GM19455 (cell line): Measurements from ENCODE around the gene SP100.
"Not testable (repeated sequence)": the region's sequence is repeated elsewhere in the genome, so short reads cannot be mapped to it uniquely, and the experiment has no call there.

Source experiments
- ATAC-seq: cut with Tn5 transposase; IDR thresholded peaks from one replicate; pipeline ENCODE4 v1.9.1; 2021; ENCODE audit not compliant: unreplicated experiment

SP100 gene

DNA sequence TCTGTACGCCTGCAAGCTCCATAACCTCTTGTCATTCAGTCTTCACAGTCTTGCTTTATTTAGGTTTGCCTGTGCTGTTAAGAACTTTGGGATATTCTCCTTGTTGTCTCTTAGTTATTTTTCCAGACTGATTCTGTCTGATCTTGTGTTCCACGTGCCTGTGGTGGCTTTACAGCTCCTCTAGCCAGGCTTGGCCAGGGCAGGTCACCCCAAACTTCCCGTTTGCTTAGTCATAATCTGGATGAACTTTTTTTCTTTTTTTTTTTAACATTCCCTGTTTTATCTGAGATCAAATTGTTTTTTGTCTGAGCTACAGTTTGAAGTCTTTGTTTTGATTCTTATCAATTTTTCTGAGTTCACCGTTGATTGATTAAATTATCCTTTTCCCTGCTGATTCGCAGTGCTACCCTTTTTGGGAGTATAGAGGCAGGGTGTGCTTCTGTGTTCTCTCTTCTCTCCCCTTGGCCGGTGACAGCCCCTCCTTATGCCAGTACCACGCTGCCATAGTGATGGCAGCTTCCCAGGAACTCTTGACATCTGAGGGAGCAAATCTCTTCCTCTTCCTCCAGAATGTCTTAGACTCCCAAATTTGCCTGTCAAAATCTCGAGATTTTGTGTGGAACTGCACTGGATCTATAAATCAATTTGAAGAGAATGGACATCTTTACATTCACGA, 2.5 kb downstream of the SP100 start:
- ATAC-seq, result no peak

DNA sequence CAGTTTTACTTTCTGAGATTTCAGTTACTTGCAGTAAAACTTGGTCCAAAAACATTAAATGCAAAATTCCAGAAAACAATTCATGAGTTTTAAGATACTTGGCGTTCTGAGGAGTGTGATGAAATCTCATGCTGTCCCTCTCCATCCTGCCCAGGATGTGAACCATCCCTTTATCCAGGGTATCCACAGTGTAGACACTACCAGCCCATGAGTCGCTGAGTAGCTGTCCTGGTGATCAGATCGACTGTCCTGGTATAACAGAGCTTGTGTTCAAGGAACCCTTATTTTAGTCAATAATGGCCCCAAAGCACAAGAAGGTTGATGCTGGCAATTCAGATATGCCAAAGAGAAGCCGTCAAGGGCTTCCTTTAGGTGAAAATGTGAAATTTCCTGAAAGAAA, 3.2 kb downstream of the SP100 start:
- ATAC-seq, result no peak

DNA sequence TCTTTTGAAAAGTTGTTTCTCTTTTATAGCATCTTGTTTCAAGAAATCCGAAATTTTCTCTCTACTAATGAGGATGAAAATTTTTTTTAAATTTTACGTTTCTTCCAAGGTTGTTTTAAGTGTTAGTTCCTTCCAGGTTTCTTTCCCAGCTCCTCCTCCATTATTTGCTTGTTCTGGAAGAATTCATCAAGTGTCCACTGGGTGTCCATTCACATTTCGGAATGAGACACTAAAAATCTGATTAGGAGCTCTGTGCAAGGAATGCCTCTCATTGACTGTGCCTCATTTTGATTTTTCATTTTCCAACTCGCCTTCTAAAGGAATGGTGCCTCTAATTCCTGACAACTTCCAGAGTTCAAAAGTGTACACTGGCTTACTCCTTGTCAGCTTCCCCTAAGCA, 6.1 kb downstream of the SP100 start:
- no peak for ATAC-seq

DNA sequence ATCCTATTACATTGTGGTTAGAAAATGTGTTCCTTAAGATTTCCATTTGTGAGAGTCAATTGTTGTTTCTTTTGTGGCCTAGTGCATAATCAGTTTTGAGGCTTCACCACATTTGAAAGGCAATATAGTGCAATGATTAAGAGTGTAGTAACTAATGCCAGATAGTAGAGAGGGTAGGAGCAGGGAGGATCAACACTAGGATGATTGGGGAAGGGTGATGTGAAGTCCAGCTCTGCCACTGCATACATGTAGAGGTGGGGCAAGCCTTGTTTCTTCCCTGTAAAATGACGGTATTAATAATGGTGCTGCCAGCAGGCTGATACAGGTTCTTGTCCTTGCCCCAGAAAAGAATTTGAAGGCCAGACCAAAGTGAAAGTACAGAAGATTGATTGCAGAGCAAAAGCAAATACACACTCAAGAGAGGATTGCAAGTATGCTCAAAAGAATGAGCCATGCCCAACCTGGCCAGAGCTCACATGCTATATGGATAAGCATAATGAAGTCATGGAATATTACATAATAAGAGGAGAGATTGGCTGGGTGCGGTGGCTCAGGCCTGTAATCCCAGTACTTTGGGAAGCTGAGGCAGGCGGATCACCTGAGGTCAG, 8.0 kb downstream of the SP100 start:
- ATAC-seq, result no peak

DNA sequence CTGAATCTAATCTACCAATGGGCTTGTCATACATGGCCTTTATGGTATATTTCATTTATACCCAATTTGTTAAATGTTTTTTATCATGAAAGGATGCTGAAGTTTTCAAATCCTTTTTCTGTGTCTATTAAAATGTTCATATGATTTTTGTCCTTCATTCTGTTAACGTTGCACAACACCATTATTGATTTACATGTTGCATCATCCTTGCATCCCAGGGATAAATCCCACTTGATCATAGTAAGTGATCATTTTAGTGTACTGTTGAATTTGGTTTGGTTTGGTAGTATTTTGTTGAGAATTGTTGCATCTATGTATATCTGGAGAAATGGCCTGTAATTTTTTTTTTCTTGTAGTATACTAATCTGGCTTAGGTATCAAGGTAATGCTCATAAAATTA, 9.4 kb downstream of the SP100 start:
- no peak for ATAC-seq

DNA sequence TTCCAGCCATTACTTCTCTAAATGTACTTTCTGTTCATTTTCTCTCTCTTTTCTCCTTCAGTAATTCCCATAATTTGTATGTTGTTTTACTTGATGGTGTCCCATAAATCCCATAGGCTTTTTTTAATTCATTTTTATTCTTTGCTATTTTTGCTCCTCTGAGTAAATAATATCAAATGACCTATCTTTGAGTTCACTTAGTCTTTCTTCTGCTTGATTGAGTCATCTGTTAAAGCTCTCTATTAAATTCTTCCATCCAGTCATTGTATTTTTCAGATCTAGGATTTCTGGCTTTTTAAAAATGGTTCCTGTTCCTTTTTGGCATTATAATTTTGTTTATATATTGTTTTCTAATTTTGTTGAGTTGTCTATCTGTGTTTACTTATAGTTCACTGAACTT, 13.5 kb downstream of the SP100 start:
- ATAC-seq, result no peak

DNA sequence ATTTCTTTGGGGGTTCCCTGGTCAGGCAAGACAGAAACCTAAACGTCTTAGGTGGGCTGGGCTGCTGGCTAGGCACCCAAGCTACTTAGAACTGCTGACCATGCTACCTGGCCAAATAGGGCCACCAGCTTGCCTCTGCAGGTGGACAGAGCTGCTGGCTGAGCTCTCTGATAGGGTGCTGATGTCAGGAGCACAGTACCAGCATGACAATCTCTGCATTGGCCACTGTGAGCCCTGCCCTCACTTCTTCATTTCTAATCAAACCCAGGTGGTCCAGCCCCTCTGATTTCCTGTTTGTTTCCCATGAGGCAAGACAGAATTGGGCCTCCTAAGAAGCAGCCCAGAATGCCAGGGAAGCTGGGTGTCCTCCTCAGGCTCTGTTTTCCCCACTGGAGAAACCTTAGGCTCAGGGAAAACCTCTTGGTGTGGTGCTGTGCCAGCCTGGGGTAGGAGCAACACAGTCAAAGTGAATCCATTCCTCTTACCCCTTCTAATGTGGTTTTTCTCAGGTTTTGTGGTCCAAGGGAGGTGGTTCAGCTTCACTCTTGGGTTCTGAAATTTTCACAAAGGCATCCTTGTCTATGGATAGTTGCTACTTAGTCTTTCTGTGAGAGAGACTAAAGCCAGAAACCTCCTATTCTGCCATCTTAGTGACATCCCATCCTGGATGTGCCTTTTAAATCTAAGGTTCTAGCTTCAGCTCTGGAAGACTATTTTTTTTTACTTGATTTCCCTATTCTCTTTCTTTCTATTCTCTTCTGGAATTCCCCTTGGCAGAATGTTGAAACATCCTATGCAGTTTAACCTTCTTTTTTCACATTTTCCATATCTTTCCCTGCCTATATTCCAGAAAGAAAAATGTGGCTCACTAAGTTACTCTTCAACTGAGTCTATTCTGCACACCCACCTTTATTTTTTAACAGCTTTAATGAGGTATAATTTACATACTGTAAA, 15.2 kb downstream of the SP100 start:
- ATAC-seq, result no peak

DNA sequence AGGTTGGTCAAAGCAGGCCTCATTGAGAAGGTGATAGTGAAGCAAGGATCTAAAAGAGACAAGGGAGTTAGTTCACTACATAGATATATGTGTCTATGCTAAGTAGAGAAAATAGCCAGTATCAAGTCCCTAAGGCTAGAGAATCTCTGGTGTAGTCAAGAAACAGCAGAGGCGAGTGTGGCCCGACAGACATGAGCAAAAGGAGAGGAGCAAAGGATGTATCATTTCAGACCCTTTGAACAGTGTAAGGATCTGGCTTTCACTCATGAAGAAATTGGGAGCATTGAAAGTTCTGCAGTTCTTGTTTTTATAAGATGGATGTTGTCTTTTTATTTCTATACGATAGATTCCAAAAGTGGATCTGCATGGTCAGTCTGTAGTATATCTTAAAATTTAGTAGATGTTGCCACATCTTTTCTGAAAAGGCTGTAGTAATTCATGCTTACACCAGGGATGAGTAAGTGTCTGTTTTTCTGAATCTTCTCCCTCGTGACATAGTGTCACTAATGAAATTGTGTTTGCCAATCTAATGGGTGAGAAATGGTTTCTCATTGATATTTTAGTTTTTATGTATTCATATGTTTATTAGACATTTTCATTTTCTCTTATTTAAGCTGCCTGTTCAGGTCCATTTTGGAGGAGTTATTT, 18.8 kb downstream of the SP100 start:
- ATAC-seq, result no peak

DNA sequence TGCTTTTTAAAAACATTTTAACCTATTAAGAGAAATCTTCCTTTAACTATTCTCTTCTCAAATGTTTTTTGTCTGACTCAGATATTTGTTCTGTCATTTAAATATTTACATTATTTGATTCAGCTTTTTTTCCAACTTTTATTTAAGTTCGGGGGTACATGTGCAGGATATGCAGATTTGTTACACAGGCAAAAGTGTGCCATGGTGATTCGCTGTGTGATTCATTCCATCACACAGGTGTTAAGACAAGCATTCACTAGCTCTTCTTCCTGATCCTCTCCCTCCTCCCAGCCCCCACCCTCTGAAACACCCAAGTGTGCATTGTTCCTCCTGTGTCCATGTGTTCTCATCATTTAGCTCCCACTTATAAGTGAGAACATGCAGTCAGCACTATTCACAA, 19.4 kb downstream of the SP100 start:
- no peak for ATAC-seq

DNA sequence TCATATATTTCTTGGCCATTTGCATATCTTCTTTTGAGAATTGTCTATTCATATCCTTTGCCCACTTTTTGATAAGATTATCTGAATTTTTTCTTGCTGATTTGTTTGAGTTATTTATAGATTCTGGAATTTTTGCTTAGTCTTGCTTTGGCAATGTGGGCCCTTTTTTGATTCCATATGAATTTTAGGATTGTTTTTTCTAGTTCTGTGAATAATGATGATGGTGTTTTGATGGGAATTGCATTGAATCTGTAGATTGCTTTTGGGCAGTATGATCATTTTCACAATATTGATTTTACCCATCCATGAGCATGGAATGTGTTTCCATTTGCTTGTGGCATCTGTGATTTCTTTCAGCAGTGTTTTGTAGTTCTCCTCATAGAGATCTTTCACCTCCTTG, 23.1 kb downstream of the SP100 start:
- ATAC-seq, result not testable (repeated sequence)

DNA sequence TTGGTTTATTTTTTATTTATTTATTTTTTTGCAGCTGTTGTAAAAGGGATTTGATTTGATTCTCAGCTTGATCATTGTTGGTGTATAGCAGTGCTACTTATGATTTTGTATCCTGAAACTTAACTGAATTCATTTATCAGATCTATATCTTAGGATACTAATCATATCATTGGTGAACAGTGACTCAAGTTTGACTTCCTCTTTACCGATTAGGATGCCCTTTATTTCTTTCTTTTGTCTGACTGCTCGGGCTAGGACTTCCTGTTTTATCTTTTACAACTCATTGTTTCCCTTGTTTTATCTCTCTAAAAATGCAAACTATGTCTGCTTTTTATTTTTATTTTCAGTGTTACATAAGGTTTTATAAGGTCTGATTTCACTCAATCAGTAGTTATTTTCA, 23.6 kb downstream of the SP100 start:
- ATAC-seq, result no peak

DNA sequence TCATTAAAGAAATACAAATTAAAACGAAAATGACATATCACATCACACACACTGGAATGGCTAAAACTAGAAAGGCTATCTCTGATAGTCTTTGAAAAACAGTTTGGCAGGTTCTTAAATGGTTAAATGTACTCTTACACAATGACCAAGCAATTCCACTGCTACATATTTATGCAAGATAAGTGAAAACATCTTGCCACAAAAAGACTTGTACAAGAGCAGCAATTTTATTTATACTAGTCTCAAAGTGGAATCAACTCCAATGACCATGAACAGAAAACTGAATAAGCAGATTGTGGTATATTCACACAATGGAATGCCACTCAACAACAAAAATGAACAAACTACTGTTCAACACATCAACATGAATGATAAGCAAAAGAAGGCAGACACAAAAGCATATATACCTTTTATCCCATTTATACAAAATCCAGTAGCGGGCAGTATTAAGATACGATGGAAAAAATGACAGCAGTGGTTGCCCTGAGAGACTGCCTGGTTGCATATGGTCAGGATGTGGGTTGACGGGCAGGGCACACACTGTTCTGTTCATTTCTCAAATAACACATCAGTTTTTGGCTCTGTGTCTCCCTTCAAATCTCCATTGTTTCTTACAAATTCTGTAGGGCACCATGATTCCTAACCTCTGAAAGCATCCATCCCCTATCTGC, 25.4 kb downstream of the SP100 start:
- ATAC-seq, result no peak

DNA sequence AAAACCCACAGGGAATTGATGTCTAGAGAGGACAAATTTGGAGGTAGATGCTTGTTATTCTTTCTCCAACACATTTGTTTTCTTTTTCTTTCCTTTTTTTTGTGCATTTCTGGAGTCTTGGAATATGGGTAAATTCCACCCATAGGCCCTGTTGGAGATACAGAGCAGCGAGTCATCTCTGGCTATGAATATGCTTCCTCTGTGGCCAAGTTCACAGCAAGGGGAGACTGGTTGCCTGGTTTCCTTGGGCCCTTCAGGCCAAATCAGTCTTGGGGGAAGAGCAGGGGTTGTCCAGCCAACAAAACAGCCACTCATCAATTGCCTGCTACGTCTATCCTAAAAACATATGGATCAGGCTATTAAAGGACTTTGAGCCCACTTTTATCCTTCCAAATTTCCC, 27.5 kb downstream of the SP100 start:
- ATAC-seq, result no peak

DNA sequence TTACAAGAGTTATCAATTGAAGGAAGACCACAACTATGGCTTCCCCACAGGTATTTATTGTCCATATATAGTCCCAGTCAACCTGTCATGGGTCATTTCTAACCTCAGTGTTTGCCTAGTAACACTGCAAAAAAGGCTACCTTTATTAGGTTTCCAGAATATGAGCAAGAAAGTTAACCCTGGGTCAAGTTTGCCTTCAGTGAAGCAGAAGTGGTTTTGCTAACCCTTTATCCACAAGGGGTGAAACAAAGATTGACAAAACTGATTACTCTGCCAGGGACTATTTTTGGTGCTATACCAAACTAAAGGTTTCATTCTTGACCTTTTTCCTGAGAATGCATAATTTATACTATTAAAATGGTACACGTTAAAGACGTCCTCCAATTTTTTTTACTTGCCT, 28.8 kb downstream of the SP100 start:
- ATAC-seq, result no peak

DNA sequence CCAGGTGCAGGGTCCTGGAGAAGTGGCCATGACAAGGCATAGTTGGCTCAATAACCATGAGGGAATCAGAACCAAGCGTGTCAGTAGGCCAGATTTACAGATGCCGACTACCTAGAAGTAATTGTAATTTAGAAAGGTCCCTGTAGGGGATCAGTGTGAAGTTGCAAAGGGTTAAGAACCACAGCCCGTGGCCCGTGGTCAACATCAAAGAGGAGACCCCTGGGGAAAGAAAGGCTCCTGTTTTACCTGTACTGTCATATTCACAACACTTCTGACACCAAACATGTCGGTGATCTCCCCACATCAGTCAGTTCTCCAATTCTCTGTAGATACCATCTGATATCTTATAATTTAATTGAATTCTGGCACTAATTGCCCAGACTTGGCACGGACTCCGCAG, 31.0 kb downstream of the SP100 start:
- no peak for ATAC-seq

DNA sequence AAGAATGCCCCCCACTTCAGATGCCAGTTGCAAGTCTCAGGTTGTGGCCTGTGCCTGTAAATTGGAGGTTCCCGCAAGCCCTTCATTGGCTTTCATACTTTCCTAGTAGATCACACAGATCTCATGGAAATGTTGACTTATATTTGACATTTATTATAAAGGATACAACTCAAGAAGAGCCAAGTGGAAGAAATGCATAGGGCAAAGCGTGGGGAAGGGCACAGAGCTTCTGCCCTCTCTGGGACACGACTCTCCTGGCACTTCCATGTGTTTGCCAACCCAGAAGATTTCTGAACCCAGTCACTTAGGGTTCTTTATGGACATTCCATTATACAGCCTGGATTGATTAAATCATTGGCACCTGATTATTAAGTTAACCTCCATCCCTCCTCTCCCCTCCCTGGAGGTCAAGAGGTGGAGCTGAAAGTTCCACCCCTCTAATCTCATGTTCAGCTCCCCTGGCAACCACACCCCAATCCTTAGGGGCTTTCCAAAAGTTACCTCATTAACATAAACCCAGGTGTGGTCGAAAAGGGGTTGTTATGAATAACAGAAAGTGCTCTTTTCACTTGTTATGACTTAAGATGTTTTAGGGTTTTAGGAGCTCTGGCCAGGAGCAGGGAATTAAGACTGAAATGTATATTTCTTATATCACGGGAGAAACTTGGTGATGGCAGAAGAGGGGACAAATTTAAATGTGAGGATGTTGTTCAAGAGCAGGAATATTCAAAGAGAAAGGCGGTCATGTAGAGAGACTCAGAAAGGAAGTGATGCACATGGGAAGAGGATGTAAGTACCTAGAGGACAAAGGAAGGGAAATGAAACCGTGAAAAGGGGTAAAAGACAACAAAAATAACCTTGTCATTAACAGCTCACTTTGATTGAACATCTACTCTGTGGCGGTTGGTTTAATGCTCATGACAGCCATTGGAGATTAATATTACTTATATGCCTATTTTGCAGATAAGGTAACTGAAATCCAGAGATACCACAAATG, 31.8 kb downstream of the SP100 start:
- peak; percentile 78 for ATAC-seq

DNA sequence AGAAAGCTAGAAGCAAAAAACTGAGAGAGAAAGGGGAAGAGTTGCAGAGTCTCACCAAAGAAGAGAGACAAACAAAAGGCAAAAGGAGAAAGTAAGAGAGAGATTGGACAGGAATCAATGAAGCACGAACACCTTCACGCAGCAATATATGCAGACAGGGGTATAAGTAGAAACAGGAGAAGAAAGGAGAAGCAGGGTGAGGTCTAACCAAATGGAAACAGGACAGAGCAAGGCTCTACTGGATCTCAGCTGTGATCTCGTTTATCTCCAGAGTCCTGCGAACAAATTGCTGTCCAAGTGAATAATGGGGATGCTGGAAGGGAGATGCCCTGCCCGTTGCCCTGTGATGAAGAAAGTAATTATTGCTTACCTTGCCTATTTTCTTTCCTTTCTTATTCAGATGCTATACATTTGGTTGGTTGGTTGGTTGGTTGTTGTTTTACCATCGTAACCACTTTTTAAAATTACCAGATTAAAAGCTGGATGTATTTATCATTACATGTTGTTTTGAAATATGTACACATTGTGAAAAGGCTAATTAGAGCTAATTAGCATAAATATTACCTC, 34.0 kb downstream of the SP100 start:
- ATAC-seq, result no peak

DNA sequence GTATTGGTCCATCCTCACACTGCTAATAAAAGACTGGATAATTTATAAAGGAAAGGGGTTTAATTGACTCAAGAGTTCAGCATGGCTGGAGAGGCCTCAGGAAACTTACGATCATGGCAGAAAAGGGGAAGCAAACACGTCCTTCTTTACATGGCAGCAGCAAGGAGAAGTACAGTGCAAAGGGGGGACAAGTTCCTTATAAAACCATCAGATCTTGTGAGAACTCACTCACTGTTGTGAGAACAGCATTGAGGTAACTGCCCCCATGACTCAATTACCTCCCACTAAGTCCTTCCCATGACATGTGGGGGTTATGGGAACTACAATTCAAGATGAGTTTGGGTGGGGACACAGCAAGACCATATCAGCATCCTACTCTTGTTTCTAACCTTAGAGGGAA, 37.0 kb downstream of the SP100 start:
- no peak for ATAC-seq

DNA sequence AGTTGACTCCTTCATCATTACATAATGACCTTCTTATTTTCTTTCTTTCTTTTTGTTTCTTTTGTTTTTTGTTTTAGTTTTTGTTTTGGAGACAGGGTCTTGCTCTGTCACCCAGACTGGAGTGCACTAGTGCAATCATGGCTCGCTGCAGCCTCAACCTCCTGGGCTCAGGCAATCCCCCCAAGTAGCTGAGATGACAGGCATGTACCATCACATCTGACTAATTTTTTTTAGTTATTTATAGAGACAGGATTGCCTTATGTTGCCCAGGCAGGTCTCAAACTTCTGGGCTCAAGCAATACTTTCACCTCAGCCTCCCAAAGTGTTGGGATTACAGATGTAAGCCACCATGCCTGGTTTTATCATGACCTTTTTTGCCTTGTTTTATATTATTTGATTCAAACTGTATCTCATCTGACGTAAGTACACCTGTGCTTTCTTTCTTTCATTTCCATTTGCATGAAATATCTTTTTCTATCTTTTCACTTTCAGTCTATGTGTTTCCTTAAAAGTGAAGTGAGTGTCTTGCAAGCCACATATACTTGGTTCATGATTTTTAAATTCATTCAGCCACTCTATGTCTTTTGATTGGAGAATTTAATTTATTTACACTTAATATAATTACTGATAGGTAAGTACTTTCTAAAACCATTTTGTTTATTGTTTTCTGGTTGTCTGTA, 39.1 kb downstream of the SP100 start:
- no peak for ATAC-seq
